Hepatic stellate cell (primary cell): ENCODE data around the gene ACTN4.
A peak's percentile ranks its signal among the peaks of the same experiment; 100 is the strongest.
"Not testable (repeated sequence)": the region's sequence is repeated elsewhere in the genome, so short reads cannot be mapped to it uniquely, and the experiment has no call there.

ENCODE experiments used
- DNase-seq: peaks from one replicate; pipeline ENCODE4 v3.0.0; 2011; ENCODE audit warnings: low spot score

The ACTN4 gene

DNA sequence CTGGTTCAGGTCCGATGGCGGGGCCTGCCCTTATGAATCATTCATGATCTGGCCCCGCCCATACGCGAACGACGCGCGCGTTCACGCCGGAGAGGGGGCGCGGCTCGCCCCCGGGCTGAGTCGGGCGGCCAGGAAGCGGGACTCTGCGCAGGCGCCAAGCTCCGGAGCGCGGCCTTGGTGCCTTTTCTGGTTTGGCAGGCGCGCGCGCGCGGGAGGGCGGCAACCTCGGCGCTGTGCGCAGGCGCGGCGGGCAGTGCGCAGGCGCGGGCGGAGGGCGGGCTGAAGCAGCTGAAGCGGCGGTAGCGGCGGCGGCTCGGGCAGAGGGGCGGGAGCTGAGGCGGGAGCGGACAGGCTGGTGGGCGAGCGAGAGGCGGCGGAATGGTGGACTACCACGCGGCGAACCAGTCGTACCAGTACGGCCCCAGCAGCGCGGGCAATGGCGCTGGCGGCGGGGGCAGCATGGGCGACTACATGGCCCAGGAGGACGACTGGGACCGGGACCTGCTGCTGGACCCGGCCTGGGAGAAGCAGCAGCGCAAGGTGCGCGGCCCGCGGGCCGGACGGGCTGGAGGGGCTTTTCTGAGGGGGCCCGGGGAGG, at the start of gene ACTN4:
TSS of gene ACTN4 (plus strand) at position 282 of the 598 bp plus-strand sequence. CDS start at position 379, 97 bp downstream.
- DNase-seq, result peak; percentile 98

DNA sequence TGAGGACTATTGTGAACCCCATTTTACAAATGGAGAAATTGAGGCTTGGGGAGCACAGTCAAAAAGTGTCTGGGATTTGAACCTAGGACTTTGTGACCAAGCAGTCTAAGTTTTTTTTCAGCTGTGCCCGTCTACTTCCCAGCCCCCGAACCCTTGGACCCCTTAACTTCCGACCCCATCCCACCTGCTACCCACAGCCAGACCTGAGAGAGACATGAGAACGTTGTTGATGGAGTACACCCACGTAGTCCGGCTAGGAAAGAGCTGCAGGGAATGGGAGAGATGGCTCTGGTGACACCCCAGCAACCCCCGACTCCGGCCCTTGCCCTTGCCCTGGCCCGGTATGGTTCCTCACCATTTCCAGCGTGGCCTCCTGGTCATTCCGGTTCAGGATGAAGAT, 47.7 kb upstream of the ACTN4 start:
- DNase-seq, result no peak

DNA sequence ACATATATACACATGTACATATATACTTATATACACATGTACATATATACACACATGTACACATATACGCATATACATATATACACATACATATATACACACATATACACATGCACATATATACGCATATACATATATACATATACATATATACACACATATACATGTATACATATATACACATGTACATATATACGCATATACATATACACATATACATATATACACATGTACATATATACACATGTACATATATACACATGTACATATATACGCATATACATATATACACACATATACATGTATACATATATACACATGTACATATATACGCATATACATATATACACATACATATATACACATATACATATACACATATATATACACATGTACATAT, 44.6 kb upstream of the ACTN4 start:
- DNase-seq, result not testable (repeated sequence)

DNA sequence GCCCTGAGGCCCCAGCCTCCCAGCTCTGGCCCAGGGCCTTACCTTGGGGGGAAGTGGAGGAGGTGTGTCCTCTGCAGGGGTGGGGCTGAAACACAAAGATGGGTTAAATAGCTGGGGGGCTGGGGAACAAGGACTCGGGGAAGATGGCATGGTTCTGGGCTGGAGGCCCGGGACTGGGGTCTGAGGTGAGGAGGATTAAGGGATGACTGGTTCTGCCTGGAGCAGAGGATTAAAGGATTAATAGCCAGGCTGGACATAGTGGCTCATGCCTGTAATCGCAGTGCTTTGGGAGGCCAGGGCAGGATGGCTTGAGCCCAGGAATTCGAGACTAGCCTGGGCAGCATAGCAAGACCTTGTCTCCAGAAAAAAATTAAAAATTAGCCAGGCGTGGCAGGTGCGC, 41.3 kb upstream of the ACTN4 start:
- no peak for DNase-seq

DNA sequence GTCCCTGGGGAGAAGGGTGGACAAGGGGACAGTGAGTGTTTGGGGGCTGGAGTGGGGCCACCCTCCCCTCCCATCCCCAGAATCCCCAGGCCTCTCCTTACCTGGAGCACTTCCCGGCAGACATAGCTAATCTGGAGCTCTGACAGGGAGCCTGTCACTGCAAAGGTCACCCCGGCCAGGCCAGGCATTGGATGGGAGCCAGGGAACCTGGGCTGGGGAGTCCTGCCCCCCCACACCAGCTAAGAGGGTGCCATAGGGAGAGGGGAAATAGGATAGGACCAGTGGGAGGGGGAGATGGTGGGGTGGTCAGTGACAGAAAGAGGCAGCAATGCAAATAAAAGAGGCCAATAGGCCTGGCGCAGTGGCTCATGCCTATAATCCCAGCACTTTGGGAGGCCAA, 33.2 kb upstream of the ACTN4 start:
- no peak for DNase-seq

DNA sequence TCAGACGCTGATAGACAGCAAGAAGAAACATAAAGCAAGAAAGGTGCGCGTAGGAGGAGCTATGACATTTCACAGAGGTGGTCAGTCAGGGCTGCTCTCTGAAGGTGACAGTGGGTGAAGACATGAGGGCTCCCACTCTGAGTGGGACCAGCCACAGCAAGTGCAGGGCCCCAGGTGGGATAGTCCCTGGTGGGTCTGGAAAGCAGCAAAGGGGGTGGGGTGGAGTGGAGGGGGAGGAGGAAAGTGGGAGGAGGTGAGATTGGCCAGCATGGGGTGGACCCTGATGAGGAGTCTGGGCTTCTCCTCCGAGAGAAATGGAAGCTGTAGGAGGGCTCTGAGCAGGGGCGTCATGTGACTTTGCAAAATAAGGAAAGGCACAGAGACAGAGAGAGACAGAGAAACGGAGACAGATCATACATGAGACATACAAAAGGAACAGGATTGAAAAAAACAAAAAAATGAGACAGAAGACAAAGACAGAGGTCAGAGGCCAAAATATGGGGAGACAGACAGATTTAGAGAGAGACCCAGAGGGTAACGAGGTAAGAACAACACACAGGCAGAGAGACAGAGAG, 32.4 kb upstream of the ACTN4 start:
- DNase-seq, result no peak

DNA sequence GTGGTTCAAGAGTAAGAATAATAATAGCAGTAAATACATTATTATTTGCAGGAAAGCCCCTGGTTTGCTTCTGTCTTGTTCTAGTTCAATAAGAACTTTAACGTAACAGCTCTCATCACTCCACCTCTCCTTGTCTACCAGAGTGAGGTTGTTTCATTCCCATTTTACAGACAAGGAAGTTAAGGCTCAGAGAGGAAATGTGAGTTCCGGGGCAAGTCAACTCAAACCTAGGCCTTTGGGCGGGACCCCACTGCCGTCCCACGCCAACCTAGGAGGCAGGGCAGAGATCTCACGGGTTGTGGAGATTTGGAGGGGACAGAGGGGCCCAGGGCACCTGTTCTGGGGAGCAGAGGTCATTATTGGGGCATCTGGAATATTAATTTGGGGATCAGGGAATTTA, 31.2 kb upstream of the ACTN4 start:
- no peak for DNase-seq

DNA sequence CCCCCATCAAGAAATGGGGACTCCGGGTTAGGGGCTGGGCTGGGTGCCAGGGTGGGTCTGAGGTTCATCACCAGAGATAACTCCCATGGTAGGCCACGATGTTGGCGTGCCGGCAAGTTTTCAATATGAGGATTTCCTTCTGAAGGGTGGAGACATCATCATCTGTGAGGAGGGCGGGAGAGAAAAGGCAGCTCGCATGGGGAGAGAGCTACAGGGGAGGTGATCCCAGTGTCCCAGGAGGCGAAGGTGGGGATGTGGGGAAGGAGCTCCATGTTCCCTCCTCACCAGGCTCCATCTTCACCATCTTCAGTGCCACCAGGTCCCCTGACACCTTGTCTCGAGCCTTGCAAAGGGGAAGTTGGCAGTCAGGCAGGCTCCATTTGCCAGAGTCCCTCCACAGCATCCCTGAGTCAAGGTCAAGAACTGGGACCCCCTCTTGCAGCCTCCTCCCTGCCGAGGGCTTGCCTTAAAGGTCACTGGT, 30.1 kb upstream of the ACTN4 start:
- no peak for DNase-seq

DNA sequence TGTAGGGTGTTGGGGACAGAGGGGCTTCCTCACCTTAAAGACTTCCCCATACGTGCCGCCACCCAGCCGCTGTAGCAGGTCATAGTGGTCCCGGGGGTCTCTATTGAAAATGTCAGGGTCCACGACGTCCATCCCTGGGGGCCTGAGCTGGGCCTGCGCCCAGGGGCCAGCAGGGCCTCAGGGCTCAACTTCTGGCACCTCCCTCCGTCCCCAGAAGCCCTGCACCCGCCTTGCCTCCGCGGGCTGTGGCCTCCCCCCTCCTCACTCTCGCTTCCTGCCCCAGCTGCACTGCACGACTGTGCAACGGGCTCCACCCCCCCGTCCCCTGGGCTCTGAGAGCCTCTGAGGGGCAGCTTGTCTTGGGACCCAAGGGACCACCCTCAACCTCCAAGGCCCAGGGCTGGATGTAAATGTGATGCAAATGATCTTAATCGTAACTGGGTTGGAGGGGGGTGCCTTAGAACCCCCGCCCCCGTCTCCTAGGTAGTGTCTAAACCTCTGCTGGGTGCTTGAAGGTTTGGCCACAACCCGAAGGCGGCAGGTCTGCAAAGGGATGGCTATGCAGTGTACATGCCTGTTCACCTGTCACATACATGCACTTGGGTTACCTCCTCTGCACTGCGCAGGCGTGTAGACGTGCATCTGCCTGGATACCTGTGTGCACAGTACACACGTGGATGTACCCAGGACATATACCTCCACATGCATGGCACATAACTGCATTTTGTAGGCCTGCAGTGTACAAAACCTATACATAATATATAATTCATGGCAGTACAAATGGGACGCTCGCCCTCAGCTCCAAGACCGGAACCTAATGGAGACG, 29.5 kb upstream of the ACTN4 start, which contains the start of gene MAP4K1:
TSS of gene MAP4K1 (minus strand) at position 190 of the 826 bp plus-strand sequence. CDS start at position 132, 58 bp downstream.
- no peak for DNase-seq

DNA sequence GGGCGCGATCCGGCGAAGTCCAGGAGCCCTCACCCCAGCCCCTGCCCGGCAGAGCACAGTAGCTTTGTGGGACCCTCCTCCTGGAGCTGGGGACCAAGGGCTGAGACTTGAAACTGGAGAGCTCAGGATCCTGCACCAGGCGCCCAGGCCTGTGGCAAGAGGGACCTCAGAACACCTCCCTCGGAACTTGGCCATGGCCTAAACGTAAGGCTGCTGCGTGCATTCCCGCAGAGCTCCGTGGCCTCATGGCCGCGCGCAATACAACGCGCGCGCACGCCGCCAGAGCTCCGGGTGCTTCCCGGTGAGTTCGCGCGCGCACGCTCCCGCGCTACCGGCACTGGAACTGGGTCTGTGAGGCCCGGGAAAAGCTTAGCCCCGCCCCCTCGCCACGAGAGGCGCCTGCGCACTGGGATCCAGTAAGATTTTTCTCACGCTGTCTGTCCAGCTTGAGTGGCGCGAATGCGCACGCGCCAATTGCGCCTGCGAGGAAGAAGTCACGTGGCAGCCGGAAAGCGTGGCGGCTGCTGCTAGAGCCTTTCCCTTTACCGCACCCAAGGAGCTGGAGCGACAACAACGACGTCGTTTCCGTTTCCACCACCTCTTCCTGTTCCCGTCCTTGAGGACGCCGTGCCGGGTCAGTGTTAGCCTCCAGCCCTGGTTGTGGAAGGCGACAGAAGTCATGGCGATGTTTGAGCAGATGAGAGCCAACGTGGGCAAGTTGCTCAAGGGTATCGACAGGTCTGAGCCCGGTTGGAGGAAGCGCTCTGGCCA, 28.7 kb upstream of the ACTN4 start, which contains the start of gene EIF3K:
TSS of gene EIF3K (plus strand) at position 599 of the 771 bp plus-strand sequence. CDS start at position 680, 81 bp downstream.
- peak; percentile 99 for DNase-seq

DNA sequence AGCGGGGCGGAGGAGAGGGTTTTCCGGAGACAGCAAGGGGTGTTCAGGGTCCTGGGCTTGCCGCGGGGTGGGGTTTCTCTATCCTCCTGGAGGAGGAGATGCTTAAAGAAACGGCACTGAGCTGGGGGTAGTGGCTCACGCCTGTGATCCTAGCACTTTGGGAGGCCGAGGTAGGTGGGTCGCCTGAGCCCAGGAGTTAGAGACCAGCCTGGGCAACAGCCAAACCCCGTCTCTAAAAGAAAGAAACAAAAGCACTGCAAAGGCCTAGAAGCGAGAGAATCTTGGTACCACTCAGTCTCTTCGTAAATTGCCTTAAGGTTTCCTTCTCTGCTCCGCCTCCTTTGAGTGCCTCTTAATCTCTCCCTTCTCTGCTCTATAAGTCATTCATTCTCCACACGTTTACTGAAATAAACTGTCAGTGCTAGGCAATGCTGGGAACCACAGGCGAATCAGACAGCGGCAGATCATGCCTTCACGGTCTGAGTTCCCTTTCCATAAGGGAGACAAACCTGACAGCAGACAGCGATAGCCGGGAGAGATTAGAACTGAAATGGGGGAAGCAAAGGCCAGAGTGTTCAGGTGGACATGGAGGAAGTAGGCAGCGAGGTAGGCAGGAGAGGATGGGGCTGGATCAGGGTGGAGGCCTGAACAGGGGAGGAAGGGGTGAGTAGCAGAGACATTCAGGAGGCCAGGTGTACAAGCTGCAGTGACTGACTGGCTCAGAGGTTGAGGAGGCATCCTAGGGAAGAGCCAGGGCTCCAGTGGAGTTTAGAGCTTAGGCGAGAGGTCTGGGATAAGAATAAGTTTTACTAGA, 27.9 kb upstream of the ACTN4 start:
- DNase-seq, result no peak

DNA sequence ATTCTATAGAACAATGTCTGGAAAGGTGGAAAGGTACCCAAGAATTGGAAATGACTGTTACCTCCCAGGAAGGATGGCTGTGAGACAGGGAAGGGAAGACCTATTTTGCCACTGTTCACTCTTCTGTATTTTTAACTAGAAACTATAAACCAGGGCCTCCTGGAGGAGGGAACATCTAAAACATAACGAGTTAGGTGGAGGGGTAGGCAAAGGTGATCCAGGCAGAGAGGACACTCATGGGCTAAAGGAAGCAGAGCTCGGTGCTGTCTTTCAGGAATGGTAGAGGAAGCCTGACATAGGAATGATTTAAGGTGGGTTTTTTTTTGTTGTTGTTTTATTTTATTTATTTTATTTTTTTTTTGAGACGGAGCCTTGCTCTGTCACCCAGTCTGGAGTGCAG, 22.6 kb upstream of the ACTN4 start:
- no peak for DNase-seq

DNA sequence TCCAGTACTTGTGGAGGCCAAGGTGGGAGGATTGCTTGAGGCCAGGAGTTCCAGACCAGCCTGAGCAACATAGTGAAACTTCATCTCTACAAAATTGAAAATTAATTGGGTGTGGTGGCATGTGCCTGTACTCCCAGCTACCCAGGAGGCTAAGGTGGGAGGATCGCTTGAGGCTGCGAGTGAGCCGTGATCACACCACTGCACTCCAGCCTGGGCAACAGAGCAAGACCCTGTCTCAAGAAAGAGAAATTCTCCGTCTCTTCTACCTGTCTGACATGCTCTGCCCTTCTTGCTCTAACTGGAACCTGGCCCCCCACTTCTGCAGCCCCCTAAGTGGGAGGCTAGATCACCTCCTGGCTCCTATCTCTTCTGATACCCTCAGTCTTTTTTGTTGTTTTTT, 21.0 kb upstream of the ACTN4 start:
- no peak for DNase-seq

DNA sequence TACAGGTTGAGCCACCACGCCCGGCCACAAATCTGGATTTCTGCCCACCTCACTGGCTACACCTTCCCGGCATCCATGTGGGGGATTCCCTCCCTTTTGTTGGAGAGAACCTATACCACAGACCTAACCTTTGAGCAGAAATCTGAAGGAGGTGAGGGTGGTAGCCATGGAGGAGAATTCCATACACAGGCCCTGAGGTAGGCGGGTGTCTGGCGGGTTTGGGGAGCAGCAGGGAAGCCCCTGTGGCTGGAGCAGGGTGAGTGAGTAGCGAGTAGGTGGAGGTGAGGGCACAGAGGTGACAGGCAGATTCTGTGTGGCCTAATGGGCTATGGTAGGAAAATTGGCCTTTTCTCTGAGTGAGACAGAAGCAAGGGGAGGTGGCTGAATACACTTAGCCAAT, 17.9 kb upstream of the ACTN4 start:
- DNase-seq, result no peak

DNA sequence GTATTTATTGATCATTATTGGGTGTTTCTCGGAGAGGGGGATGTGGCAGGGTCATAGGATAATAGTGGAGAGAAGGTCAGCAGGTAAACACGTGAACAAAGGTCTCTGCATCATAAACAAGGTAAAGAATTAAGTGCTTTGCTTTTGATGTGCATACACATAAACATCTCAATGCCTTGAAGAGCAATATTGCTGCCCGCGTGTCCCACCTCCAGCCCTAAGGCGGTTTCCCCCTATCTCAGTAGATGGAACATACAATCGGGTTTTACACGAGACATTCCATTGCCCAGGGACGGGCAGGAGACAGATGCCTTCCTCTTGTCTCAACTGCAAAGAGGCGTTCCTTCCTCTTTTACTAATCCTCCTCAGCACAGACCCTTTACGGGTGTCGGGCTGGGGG, 16.1 kb upstream of the ACTN4 start:
- not testable (repeated sequence) for DNase-seq

DNA sequence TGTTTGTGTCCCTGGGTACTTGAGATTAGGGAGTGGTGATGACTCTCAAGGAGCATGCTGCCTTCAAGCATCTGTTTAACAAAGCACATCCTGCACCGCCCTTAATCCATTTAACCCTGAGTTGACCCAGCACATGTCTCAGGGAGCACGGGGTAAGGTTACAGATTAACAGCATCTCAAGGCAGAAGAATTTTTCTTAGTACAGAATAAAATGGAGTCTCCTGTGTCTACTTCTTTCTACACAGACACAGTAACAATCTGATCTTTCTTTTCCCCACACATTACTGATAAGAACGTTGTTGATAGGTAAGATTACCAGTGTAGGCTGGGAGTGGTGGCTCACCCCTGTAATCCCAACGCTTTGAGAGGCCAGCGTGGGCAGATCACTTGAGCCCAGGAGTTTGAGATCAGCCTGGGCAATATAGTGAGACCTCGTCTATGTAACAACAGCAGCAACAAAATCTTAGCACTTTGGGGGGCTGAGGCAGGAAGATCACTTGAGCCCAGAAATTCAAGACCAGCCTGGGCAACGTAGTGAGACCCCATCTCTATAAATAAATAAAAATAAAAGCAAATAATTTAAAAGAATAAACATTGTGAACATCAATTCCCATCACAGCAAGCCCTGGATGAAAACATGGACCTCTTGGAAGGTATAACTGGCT, 15.5 kb upstream of the ACTN4 start:
- DNase-seq, result not testable (repeated sequence)

DNA sequence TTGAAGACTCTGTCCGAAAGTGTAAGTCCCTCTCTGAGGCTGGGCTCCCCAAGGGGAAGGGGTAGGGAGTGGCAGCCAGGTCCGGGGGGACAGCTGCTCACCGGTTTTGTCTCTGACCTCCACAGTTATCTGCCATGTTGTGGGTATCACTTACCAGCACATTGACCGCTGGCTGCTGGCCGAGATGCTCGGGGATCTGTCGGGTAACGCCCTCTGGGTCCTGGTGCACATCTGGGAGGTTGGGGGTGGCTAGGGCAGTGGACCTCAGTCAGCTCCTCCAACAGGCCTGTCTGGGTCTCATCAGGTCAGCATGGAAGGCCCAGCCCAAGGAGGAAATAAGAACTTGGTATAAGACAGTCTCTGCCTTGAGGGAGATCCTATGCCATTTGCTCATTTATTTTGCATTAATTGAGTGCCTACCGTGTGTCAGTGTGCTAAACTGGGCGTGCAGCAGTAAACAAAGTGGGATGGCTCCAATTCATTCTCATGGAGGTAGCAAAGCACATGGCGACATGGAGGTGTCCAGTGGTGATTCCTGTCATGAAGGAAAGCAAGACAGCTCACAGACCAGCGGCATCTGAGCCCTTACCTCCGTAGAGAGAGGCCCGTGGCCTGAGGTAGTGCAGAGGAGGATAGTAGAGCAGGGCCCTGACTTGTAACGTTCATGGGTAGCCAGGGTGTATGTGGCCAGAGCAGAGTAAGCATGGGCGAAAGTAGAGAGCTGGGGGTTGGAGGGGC, 14.8 kb upstream of the ACTN4 start:
- DNase-seq, result no peak

DNA sequence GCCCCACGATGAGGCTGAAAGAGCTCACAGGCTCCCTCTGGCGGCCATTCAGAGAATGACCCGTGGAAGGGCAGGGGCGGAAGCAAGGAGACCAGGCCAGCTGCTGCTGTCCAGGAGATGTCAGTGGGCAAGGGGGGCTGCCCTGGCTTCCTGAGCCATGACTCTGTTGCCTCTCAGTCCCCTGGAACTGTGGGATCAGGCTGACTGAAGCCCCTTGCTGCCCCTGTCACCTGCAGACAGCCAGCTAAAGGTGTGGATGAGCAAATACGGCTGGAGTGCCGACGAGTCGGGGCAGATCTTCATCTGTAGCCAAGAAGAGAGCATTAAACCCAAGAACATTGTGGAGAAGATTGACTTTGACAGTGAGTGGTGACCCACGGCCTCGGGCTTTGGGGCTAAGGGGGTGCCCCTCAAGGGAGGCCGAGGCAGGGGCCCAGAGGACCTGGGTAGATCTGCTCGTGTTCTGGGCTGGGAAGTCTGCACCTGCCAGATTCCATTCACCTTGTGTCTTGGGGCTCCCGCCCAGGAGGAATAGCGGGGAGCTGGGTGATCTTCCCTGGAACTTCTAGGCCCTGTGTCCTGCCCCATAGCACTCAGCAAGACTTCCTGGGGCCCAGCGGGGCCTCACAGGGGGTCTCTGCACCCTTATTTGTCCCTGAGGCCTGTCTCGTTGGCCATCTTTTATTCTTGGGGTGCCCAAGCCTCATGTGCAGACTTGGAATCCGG, 12.5 kb upstream of the ACTN4 start:
- DNase-seq, result peak; percentile 79
